Esophagus (tissue), 2 donors: Measurements from ENCODE around the gene CRB1. TPM values are rescaled to one million over a fixed set of nuclear protein-coding genes. Genes with fewer than 3 reads are reported as not detected.

Source experiments
- H3K27ac ChIP-seq, 2 donors: one replicate each; pipeline ENCODE4 v1.5.1; 2013; ENCODE audit warnings: low read depth in 2 of 2, mild to moderate bottlenecking in 2 of 2, inconsistent platforms in 1 of 2, low read length in 1 of 2, moderate library complexity in 1 of 2
- H3K27me3 ChIP-seq, 2 donors: one replicate each; pipeline ENCODE4 v1.6.1; 2013; ENCODE audit warnings: low read length in 2 of 2, control low read depth in 1 of 2, mild to moderate bottlenecking in 1 of 2; ENCODE audit not compliant: insufficient read depth in 2 of 2, control insufficient read depth in 1 of 2
- H3K36me3 ChIP-seq, 2 donors: one replicate each; pipeline ENCODE4 v1.6.1; 2013; ENCODE audit warnings: low read length in 1 of 2; ENCODE audit not compliant: control insufficient read depth in 2 of 2, insufficient read depth in 2 of 2
- H3K4me1 ChIP-seq, 2 donors: one replicate each; pipeline ENCODE4 v1.6.1; 2013; ENCODE audit warnings: low read length in 1 of 2; ENCODE audit not compliant: control insufficient read depth in 2 of 2, insufficient read depth in 2 of 2
- H3K4me3 ChIP-seq, 2 donors: one replicate each; pipeline ENCODE4 v1.5.1; 2013; ENCODE audit warnings: low read length in 2 of 2, mild to moderate bottlenecking in 2 of 2, low read depth in 1 of 2, moderate library complexity in 1 of 2
- H3K9me3 ChIP-seq, 2 donors: one replicate each; pipeline ENCODE4 v1.6.1; 2013; ENCODE audit warnings: mild to moderate bottlenecking in 2 of 2, low read depth in 1 of 2, low read length in 1 of 2, moderate library complexity in 1 of 2; ENCODE audit not compliant: control insufficient read depth in 2 of 2, insufficient read depth in 1 of 2
- WGBS, 2 donors: extraction: QIAGEN DNeasy Blood & Tissue Kit; methylation state at CpG; one replicate each; pipeline ENCODE4 v1.1.7; 2013; 5-methylcytosine and 5-hydroxymethylcytosine counted together
- polyA plus RNA-seq, 2 donors: library from polyadenylated mRNA; stranded (reverse); fragments of 200-250 nt; gene quantifications; one replicate each; pipeline ENCODE4 v1.2.3, GENCODE V29; 2013
- donor health status: healthy with polysubstance abuse.
- donor health status: Bipolar disorder and iron deficiency.

The CRB1 gene
- polyA plus RNA-seq, 2 donors, result 0.01 TPM; not detected in 1

DNA sequence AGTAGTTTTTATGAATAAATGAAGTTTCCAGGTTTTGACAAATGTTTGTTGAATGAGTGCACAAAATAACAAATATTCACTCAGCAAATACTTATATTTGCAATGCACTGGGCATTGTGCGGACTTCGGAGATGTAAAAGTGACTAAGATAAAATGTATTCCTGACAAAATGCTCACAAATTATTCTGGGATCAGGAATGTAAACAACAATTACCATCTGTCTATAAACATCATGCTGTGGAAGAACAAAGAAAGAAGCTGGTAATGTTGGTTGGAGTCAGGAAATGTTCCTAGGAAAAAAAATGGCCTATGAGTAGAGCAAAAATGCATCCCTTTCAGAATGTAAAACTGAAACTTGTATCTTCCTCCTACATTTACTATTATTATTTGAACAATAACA is 68.5 kb downstream of the CRB1 start:
- Histone ChIP-seq H3K36me3 (no peaks in the 10 kb centered on the region), H3K4me1 (no peaks in the 10 kb centered on the region), H3K27me3 (no peaks in the 10 kb centered on the region), H3K27ac (no peak overlapping the region), H3K9me3 (no peaks in the 10 kb centered on the region), H3K4me3 (no peak overlapping the region)
- WGBS, 2 donors, result 82 to 83% methylated on average over 2 of the region's 2 CpGs

DNA sequence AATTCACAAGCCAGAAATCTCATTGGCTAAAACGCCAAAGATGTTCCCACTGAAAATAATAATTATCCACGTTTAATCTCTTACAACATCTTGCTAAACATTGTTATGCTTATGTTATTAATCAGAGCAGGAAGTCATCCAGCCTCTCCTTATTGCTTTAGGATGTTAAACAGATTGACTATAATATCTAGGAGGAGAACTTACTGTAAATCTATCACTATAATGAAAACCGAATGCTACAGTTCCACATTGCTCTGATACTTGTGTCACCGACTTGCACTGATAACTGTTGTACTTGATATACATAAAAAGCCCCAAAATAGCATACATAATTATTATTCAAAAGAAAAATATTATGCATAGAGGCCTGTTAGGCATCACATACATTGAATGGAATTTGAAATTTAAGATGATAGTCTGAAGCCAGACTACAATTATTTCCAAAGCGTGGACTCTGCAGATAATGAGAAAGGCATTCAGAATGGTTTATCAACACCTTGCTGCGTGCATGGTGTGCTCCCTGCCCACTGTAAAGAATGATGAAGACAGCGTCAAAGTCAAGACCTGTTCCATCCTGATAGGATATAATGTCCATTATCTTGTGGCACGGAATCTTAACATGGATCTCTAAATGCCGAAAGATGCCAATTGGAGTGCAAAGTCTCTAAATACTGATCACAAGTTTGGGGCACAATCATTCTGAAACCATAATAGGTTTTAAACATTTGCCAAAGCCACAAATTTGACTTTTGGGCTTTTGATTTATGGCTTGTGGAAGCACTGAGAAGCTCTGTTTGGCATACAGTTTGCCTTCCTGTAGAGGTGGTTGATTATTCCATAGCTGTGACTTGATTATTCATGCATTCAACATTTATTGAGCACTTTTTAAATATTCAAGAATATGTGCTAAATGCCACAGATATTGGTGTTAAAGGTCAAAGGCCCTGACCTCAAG is 71.3 kb downstream of the CRB1 start:
- no peaks in the 10 kb centered on the region for H3K9me3 ChIP-seq
- no peaks in the 10 kb centered on the region for H3K27me3 ChIP-seq
- H3K4me1 ChIP-seq, result no peaks in the 10 kb centered on the region
- H3K4me3 ChIP-seq, result no peak overlapping the region
- no peak overlapping the region for H3K27ac ChIP-seq
- WGBS, 2 donors, result 76 to 78% methylated on average over 9 of the region's 9 CpGs
- no peaks in the 10 kb centered on the region for H3K36me3 ChIP-seq

DNA sequence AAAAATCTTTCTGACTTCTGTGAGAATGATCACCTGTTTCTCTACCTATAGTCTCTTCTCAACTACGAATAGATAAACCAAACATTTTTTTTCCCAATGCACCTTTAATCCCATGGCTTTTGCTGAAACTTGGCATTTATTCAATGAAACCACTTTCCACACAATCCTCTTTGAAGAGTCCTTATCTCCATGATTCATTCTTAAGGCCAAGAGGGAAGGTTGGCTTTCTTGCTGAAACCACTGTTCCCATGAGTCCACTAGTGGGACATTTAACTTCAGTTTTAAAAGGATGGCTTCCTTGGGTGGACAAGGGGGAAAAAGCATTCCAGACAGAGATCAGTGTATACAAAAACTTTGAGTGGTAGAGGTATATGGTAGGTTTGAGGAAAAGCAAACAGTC is 73.6 kb downstream of the CRB1 start:
- H3K4me1 ChIP-seq, result no peaks in the 10 kb centered on the region
- no peaks in the 10 kb centered on the region for H3K27me3 ChIP-seq
- H3K27ac ChIP-seq, result no peak overlapping the region
- 65 to 83% methylated on average over 1 of the region's 1 CpG for WGBS, 2 donors
- no peaks in the 10 kb centered on the region for H3K36me3 ChIP-seq
- no peaks in the 10 kb centered on the region for H3K9me3 ChIP-seq
- no peak overlapping the region for H3K4me3 ChIP-seq

GRCh38 chr1:197342044-197342565 is 74.1 kb downstream of the CRB1 start:
- no peaks in the 10 kb centered on the region for H3K36me3 ChIP-seq
- no peaks in the 10 kb centered on the region for H3K27me3 ChIP-seq
- no peaks in the 10 kb centered on the region for H3K4me1 ChIP-seq
- 55 to 60% methylated on average over 3 of the region's 3 CpGs for WGBS, 2 donors
- no peak overlapping the region for H3K4me3 ChIP-seq
- H3K9me3 ChIP-seq, result no peaks in the 10 kb centered on the region
- no peak overlapping the region for H3K27ac ChIP-seq

DNA sequence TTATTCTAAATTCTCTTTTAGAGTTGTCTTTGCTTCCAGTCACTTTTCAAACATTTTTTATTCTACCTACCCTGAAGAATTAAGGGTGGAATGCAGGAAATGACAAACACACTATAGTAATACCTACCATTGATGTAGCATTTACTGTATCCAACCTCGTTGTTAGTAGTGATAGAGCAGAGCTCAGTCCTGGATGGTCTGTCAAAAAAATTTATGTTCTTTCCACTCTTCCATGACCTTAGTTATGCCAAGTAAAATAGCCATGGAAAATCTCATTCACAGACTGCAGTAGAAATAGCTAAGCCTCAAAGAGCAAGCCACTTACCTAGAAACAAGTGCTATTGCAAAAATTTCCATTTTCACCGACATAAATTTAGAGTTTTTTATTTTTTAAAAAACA is 74.6 kb downstream of the CRB1 start:
- Histone ChIP-seq H3K4me3 (no peak overlapping the region), H3K27ac (no peak overlapping the region), H3K36me3 (no peaks in the 10 kb centered on the region), H3K27me3 (no peaks in the 10 kb centered on the region), H3K4me1 (no peaks in the 10 kb centered on the region), H3K9me3 (no peaks in the 10 kb centered on the region)
- WGBS, 2 donors, result 17 to 36% methylated on average over 2 of the region's 2 CpGs

DNA sequence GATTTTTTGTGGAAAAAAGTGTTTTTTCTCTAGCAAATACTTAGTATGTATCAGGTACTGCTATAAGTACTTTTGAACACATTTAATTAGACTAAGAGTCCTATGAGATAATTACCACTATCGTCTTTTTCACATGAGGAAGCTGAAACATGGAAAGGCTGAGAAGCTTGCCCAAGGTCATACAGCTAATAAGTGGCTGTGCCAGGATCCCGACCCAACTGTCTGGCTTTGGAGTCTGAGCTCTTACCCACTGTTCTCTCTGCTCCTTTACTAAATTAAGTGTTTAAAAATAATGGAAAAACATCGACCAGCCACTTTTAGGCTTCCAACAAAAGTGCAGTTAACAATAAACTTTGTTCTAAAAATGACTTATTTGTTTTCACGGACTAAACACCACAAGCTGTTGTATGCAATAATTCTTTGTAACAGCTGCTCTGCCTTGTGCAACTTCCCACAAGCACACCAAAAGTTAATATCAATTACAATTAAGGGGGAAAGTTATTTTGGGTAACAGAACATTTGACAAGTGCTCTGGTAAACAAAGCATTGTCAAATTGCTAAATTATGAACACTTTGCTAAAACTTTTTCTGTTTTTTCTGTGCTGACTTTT is 75.7 kb downstream of the CRB1 start:
- no peak overlapping the region for H3K27ac ChIP-seq
- no peaks in the 10 kb centered on the region for H3K4me1 ChIP-seq
- H3K36me3 ChIP-seq, result no peaks in the 10 kb centered on the region
- no peaks in the 10 kb centered on the region for H3K9me3 ChIP-seq
- H3K27me3 ChIP-seq, result no peaks in the 10 kb centered on the region
- no peak overlapping the region for H3K4me3 ChIP-seq
- 36 to 48% methylated on average over 4 of the region's 4 CpGs for WGBS, 2 donors

GRCh38 chr1:197351821-197352440 is 83.9 kb downstream of the CRB1 start:
- Histone ChIP-seq H3K27me3 (no peaks in the 10 kb centered on the region), H3K4me3 (no peak overlapping the region), H3K9me3 (no peaks in the 10 kb centered on the region), H3K27ac (no peak overlapping the region), H3K4me1 (no peaks in the 10 kb centered on the region), H3K36me3 (no peaks in the 10 kb centered on the region)
- 43 to 48% methylated on average over 2 of the region's 2 CpGs for WGBS, 2 donors

GRCh38 chr1:197355248-197355995 is 87.4 kb downstream of the CRB1 start:
- 93 to 94% methylated on average over 39 of the region's 39 CpGs for WGBS, 2 donors
- Histone ChIP-seq H3K9me3 (no peaks in the 10 kb centered on the region), H3K27me3 (no peaks in the 10 kb centered on the region), H3K36me3 (no peaks in the 10 kb centered on the region), H3K4me3 (no peak overlapping the region), H3K4me1 (no peaks in the 10 kb centered on the region), H3K27ac (no peak overlapping the region)
